NB4 (cell line): Measurements from ENCODE around the gene CDK14.

Source experiments
- DNase-seq: peaks from one replicate; pipeline ENCODE4 v3.0.0; 2010; ENCODE audit warnings: low read depth
- H3K4me3 ChIP-seq: one replicate; pipeline ENCODE4 v1.5.1; 2011; ENCODE audit warnings: mild to moderate bottlenecking, low read depth, low read length, moderate library complexity
- MAX ChIP-seq: IDR thresholded peaks from 2 replicates; pipeline ENCODE4 v1.6.1; 2011; ENCODE audit warnings: low read depth, low read length
- MYC ChIP-seq: IDR thresholded peaks from 2 replicates; pipeline ENCODE4 v1.6.1; 2011; ENCODE audit warnings: low read depth, low read length
- POLR2A ChIP-seq: IDR thresholded peaks from 2 replicates; pipeline ENCODE4 v1.6.1; 2011; ENCODE audit warnings: mild to moderate bottlenecking; ENCODE audit not compliant: insufficient read length; ENCODE audit errors: extremely low read depth
- TF ChIP-seq, protein P1 (sequence below): IDR thresholded peaks from one replicate; pipeline ENCODE4 v1.5.1; 2012; ENCODE audit warnings: low read depth, low read length

Gene CDK14

GRCh38 chr7:91251877-91252276 is 655.8 kb downstream of the CDK14 start:
- H3K4me3 ChIP-seq, result no peak overlapping the region
- TF ChIP-seq, protein P1, sequence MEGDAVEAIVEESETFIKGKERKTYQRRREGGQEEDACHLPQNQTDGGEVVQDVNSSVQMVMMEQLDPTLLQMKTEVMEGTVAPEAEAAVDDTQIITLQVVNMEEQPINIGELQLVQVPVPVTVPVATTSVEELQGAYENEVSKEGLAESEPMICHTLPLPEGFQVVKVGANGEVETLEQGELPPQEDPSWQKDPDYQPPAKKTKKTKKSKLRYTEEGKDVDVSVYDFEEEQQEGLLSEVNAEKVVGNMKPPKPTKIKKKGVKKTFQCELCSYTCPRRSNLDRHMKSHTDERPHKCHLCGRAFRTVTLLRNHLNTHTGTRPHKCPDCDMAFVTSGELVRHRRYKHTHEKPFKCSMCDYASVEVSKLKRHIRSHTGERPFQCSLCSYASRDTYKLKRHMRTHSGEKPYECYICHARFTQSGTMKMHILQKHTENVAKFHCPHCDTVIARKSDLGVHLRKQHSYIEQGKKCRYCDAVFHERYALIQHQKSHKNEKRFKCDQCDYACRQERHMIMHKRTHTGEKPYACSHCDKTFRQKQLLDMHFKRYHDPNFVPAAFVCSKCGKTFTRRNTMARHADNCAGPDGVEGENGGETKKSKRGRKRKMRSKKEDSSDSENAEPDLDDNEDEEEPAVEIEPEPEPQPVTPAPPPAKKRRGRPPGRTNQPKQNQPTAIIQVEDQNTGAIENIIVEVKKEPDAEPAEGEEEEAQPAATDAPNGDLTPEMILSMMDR, result no peak
- TF ChIP-seq MYC (no peak), MAX (no peak), POLR2A (no peak)
- DNase-seq, result no peak
